Activated CD8-positive, alpha-beta T cell treated with anti-CD3 and anti-CD28 coated beads for 36 hours (primary cell): Measurements from ENCODE around the gene AHI1. TPM values are rescaled to one million over a fixed set of nuclear protein-coding genes. Genes with fewer than 3 reads are reported as not detected.

Source experiments
- ATAC-seq: fragments of 200-7000 bp; cut with Tn5 transposase; one replicate; pipeline ENCODE4 v1.10.0; 2021; ENCODE audit warnings: mild to moderate bottlenecking, moderate library complexity
- CTCF ChIA-PET: fragments of 350-600 bp; sonication (Branson Sonifier 250); formaldehyde crosslinking; loops from one replicate; lab custom pipeline; 2021; ENCODE audit warnings: antibody characterized with exemption; lab: Charles Lee
- POLR2A ChIA-PET: fragments of 350-600 bp; sonication (Branson Sonifier 250); formaldehyde crosslinking; loops from one replicate; lab custom pipeline; 2021; ENCODE audit warnings: antibody characterized with exemption; lab: Charles Lee
- DNase-seq: peaks from one replicate; pipeline ENCODE4 v3.0.0-alpha.2; 2020
- H3K27ac Mint-ChIP-seq: one replicate; pipeline ENCODE4 v1.8.0; 2021; ENCODE audit warnings: mild to moderate bottlenecking, mixed read lengths
- H3K27me3 Mint-ChIP-seq: one replicate; pipeline ENCODE4 v1.8.0; 2021; ENCODE audit warnings: mixed read lengths
- H3K36me3 Mint-ChIP-seq: one replicate; pipeline ENCODE4 v1.8.0; 2021; ENCODE audit warnings: low read depth, mixed read lengths
- H3K4me1 Mint-ChIP-seq: one replicate; pipeline ENCODE4 v1.8.0; 2021; ENCODE audit warnings: low read depth, mixed read lengths
- H3K4me3 Mint-ChIP-seq: one replicate; pipeline ENCODE4 v1.8.0; 2021; ENCODE audit warnings: mild to moderate bottlenecking, moderate library complexity, mixed read lengths
- H3K9me3 Mint-ChIP-seq: one replicate; pipeline ENCODE4 v1.8.0; 2021; ENCODE audit warnings: mixed read lengths
- intact Hi-C: fragments of 100-400 bp; cut with micrococcal nuclease; formaldehyde crosslinking; loops from one replicate; pipeline ENCODE4 v1.10.0; 2022
- total RNA-seq, 2 experiments: library from RNA; stranded (reverse); gene quantifications; one replicate each; pipeline ENCODE4 v1.2.3, GENCODE V29; 2021
- TF ChIP-seq, protein P1 (sequence below): fragments of 200-600 bp; IDR thresholded peaks from one replicate; pipeline ENCODE4 v1.8.0; 2022; ENCODE audit warnings: antibody characterized with exemption, mild to moderate bottlenecking

The AHI1 gene
- total RNA-seq, 2 experiments from 2014 or later = 32.1 to 33.3 TPM

DNA sequence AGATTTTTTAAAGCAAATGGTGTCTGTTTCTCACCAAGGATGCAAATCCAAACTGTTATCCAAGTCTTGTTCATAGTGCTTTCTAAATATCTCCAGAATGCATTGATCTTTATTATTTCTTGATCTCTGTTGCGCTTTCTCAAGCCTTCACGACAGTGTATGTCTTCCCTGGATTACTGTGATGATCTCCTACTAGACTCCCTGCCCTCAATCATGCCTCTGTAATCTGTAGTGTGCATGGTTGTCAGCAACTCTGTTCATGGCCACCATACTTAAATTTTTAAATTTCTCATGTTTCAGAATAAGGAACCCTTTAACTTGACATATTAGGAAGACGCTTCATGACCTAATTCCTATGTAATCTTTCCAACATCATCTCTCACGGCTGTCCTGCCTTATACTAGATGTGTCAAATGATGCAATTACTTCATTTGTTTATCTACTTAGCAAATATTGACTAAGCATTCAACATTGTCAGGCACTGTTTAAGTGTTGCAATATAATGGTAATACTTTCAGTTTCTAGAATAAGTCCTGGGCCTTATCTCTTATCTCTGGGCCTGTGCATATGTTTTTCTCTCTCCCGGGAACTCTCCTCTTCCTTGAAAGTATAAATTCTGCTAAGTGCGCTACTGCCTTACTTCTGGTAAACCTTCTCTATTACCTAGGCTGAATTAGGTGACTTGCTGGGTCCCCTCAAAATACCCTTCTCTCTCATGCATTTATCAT, 25.6 kb upstream of the AHI1 start:
- Mint-ChIP-seq H3K4me1 (peaks cover 7% of the 10 kb centered on the region), H3K4me3 (no peak overlapping the region), H3K9me3 (no peaks in the 10 kb centered on the region), H3K36me3 (no peaks in the 10 kb centered on the region), H3K27ac (no peak overlapping the region), H3K27me3 (no peaks in the 10 kb centered on the region)
- ChIA-PET POLR2A (no interaction called here), CTCF (no interaction called here)
- DNase-seq (no peak), ATAC-seq (no peak)
- TF ChIP-seq, protein P1, sequence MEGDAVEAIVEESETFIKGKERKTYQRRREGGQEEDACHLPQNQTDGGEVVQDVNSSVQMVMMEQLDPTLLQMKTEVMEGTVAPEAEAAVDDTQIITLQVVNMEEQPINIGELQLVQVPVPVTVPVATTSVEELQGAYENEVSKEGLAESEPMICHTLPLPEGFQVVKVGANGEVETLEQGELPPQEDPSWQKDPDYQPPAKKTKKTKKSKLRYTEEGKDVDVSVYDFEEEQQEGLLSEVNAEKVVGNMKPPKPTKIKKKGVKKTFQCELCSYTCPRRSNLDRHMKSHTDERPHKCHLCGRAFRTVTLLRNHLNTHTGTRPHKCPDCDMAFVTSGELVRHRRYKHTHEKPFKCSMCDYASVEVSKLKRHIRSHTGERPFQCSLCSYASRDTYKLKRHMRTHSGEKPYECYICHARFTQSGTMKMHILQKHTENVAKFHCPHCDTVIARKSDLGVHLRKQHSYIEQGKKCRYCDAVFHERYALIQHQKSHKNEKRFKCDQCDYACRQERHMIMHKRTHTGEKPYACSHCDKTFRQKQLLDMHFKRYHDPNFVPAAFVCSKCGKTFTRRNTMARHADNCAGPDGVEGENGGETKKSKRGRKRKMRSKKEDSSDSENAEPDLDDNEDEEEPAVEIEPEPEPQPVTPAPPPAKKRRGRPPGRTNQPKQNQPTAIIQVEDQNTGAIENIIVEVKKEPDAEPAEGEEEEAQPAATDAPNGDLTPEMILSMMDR = no peak
- intact Hi-C loops = no loop called here

DNA sequence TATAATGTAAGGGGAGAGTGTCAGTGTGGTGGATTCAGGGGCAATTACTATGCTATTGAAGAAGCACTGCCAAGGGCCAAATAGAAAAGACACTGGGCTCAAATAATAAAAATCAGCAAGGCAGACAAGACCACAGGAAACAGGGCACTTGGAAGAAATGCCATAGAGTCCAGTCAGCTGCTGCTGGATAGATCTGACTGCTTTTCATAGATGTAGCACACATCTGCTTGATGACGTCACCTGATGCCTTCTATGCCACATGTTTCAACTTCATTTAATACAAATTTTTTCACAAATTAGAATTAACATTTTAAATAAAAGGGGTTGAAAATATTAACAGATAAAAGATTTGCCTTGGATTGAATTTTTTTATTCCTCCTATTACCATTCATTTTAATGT, 23.9 kb upstream of the AHI1 start:
- Mint-ChIP-seq H3K27ac (no peak overlapping the region), H3K4me1 (peaks cover 7% of the 10 kb centered on the region), H3K36me3 (no peaks in the 10 kb centered on the region), H3K9me3 (peaks cover 5% of the 10 kb centered on the region), H3K27me3 (no peaks in the 10 kb centered on the region), H3K4me3 (no peak overlapping the region)
- no peak for DNase-seq
- CTCF ChIA-PET = interaction anchor here (0.6 to 1.3 kb wide), 3 partner anchors 28 to 388 kb away, joined by 3 read pairs; no protein-coding TSS in a partner anchor
- ATAC-seq = no peak
- POLR2A ChIA-PET = interaction anchor here (0.6 kb wide), 1 partner anchor 108 kb away, joined by 3 read pairs; no protein-coding TSS in a partner anchor
- intact Hi-C loops = no loop called here
- TF ChIP-seq, protein P1 = no peak

DNA sequence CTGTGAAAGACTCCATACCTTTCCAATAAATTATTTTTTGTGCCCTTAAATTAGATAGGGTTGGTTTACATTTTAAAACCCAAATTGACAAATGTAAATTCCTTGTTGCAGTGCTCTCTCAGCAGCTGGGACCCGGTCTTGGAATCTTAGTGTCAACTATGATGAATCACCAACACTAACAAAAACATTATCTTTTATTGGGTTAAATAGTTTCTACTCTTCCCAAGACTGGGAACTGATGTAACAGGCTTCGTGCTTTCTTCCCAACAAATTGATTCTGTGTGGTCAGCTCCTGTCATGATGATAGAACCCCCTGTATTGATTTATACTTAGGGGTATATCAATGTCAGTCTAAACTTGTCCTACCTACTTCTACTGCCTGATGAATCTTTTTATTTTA, 23.2 kb upstream of the AHI1 start:
- intact Hi-C loops = no loop called here
- TF ChIP-seq, protein P1 = no peak
- ATAC-seq = no peak
- no peak overlapping the region for H3K4me3 Mint-ChIP-seq
- H3K27me3 Mint-ChIP-seq = no peaks in the 10 kb centered on the region
- ChIA-PET POLR2A (interaction anchor here (1.2 kb wide), 1 partner anchor 706 kb away, joined by 3 read pairs; no protein-coding TSS in a partner anchor), CTCF (interaction anchor here (1.1 to 3.7 kb wide), 4 partner anchors 14 to 389 kb away, joined by 3 to 17 read pairs (median 4); no protein-coding TSS in a partner anchor)
- H3K27ac Mint-ChIP-seq = no peak overlapping the region
- DNase-seq = no peak
- peaks cover 5% of the 10 kb centered on the region for H3K9me3 Mint-ChIP-seq
- H3K36me3 Mint-ChIP-seq = no peaks in the 10 kb centered on the region
- H3K4me1 Mint-ChIP-seq = peaks cover 7% of the 10 kb centered on the region

DNA sequence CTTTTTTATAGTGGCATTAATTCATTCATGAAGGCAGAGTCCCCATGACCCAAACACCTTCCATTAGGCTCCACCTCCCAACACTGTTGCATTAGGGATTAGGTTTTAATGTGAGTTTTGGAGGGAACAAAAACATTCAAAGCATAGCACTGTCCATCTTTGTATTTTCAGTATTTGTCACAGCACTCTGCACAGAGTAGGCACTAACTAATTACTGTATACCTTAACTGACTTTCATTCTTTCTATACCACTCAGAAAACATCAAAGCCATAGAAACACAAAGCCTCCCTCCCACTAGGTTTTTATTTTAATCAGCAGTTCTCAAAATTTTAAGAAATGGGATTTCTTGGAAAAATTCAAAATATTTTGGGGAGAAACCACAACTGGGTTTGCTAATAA, 21.8 kb upstream of the AHI1 start:
- DNase-seq = no peak
- ChIA-PET POLR2A (interaction anchor here (1.2 kb wide), 1 partner anchor 707 kb away, joined by 3 read pairs; no protein-coding TSS in a partner anchor), CTCF (interaction anchor here (1.3 to 3.7 kb wide), 4 partner anchors 12 to 28 kb away, joined by 3 to 17 read pairs (median 6); no protein-coding TSS in a partner anchor)
- Mint-ChIP-seq H3K27me3 (no peaks in the 10 kb centered on the region), H3K4me1 (peaks cover 7% of the 10 kb centered on the region), H3K27ac (no peak overlapping the region), H3K36me3 (no peaks in the 10 kb centered on the region), H3K4me3 (no peak overlapping the region), H3K9me3 (peaks cover 5% of the 10 kb centered on the region)
- peak; percentile 85 for ATAC-seq
- intact Hi-C loops = no loop called here
- TF ChIP-seq, protein P1 = no peak

DNA sequence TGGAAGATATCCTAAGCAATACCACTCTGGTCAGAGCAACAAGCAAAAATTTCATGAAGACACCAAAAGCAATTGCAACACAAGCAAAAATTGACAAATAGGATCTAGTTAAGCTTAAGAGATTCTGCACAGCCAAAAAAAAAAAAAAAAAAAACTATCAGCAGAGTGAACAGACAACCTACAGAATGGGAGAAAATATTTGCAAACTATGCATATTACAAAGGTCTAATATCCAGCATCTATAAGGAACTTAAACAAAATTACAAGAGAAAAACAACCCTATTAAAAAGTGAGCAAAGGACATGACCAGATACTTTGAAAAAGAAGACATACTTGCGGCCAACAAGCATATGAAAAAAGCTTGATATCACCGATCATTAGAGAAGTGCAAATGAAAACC, 20.0 kb upstream of the AHI1 start:
- POLR2A ChIA-PET = no interaction called here

More for the DNA sequence above, 20.0 kb upstream of the AHI1 start:
- ATAC-seq (no peak), DNase-seq (no peak)
- H3K36me3 Mint-ChIP-seq = no peaks in the 10 kb centered on the region
- TF ChIP-seq, protein P1 = no peak
- peaks cover 10% of the 10 kb centered on the region for H3K4me1 Mint-ChIP-seq
- peaks cover 5% of the 10 kb centered on the region for H3K9me3 Mint-ChIP-seq
- no peaks in the 10 kb centered on the region for H3K27me3 Mint-ChIP-seq
- intact Hi-C loops = no loop called here
- no peak overlapping the region for H3K27ac Mint-ChIP-seq
- H3K4me3 Mint-ChIP-seq = no peak overlapping the region
- CTCF ChIA-PET = interaction anchor here (3.7 kb wide), 1 partner anchor 11 kb away, joined by 17 read pairs; no protein-coding TSS in a partner anchor
